GM21515 (cell line): ENCODE measurements around the gene PARP3.
"Not testable (repeated sequence)": the region's sequence is repeated elsewhere in the genome, so short reads cannot be mapped to it uniquely, and the experiment has no call there.

Source experiments
- ATAC-seq: cut with Tn5 transposase; IDR thresholded peaks from one replicate; pipeline ENCODE4 v1.9.1; 2021; ENCODE audit not compliant: unreplicated experiment

Gene PARP3

DNA sequence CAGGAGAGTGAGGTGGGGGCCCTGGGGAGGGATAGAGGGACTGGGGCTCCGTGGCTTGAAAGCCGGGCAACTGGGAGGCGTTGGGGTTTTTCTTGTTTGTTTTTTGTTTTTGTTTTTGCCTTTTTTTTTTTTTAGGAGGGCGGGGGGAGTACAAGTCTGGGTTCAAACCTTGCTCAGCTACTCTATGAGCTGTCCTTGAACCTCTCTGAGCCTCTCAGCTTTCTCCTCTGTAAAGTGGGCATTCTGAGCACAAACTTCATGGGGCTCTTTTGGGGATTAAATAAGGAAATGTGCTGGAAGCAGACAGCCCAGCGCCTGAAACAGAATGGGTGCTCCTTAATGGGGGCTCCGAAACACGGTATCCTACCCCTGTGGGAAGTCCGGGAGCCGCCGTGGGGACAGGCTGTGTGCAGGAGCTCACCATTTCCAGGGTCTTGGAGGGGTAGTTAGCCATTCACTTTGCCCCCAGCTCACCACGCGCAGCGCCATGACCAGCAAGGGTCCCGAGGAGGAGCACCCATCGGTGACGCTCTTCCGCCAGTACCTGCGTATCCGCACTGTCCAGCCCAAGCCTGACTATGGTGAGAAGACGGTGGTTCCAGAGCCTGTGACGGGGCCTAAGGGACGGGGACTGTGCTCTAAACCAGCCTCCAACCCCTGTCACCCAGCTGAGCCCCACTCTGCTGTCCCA is 41.6 kb downstream of the PARP3 start:
- no peak for ATAC-seq

DNA sequence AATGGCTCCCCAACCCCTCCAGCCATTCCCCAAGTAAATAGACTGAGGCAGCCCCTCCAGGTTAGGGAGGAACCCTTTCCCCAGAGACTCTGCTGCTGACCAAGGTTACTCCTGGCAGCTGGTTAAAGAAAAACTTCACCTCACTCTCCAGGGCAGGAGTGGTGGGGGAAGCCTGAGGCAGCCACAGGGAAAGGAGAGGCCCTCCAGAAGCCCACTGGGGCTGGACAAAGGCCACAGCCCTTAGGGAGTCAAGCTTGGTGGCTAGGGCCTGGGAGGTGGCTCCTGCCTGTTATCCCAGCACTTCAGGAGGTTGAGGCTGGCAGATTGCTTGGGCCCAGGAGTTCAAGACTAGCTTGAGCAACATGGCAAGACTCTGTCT is 42.1 kb downstream of the PARP3 start:
- no peak for ATAC-seq

DNA sequence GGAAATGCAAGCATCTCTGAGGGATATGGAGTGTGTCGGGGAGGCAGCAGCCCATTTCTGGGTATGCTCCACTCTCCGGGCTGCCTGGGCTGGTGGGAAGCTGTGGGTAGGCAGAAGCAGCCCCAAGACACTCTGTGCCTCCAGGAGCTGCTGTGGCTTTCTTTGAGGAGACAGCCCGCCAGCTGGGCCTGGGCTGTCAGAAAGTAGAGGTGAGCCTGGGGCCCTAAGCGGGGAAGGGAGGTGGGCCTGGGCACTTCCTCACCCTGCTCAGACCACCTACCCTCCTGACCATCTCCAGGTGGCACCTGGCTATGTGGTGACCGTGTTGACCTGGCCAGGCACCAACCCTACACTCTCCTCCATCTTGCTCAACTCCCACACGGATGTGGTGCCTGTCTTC is 42.9 kb downstream of the PARP3 start:
- no peak for ATAC-seq

DNA sequence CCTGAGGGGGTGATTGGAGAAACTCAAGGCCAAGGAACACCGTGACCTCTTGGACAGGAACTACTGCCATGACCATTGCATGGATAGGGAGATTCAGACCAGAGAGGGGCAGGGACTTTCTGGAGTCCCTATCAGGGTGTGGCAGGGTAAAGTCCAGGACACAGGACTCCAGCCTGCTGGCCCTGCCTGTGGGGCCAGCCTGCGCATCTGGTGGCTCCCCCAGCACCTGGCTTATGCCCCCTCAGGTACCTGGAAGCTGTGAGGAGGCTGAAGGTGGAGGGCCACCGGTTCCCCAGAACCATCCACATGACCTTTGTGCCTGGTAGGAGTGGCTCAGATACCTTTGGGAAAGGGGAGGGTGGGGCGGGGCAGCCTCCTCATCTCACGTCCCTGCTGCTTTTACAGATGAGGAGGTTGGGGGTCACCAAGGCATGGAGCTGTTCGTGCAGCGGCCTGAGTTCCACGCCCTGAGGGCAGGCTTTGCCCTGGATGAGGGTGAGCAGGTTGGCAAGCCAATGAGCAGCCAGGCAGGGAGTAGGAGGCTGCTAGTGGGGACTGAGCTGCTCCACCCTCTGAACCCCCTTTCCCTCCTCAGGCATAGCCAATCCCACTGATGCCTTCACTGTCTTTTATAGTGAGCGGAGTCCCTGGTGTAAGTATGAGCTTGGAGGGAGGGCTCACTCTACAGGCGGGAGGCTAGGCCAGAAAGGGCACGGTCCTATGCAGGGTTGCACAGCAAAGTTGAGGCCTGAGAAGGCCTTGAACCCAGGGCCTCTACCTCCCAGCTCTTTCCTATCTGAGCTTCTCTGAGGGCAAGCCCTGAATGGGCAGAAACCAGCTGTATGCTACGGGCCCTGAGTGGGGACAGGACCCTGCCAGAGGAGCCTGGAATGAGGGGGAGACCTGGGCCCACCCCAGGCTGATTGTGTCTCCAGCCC is 44.1 kb downstream of the PARP3 start:
- no peak for ATAC-seq

DNA sequence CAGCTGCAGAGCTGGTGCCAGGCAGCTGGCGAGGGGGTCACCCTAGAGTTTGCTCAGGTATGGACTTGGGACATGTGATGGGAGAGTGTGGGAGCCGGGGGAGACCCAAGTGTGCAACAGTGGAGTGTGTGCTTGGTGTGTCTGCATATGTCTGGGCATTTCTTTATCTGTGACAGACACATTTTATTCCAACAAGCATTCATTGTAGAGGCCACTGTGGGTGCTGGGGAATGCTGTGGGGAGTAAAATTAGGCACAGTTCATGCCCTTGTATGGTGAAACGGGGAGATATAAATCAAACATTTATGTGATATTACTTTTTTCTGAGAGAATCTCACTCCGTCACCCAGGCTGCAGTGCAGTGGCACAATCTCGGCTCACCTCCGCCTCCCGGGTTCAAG is 45.4 kb downstream of the PARP3 start:
- ATAC-seq: no peak

DNA sequence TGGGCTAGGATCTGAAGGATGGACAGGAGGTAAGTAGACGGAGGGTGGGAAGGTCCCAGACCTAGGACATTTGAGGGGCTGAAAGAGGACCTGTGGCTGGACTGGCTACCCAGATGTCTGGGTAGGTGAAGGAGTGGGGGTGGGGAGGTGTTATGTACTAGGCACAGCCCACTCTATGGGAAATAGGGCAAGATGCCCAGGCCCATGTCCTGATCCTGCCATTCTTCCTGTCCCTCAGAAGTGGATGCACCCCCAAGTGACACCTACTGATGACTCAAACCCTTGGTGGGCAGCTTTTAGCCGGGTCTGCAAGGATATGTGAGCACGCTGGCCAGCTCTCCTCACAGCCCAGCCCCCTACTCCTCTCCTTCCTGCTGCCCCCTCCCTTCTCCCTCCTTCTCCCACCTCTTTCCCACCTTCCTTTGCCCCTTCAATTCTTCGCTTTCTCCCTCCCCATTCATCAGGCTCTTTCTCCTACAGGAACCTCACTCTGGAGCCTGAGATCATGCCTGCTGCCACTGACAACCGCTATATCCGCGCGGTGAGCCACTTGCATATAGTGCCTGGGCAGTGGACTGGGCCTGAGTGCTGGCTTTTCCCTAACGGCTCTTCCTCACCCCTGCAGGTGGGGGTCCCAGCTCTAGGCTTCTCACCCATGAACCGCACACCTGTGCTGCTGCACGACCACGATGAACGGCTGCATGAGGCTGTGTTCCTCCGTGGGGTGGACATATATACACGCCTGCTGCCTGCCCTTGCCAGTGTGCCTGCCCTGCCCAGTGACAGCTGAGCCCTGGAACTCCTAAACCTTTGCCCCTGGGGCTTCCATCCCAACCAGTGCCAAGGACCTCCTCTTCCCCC is 46.4 kb downstream of the PARP3 start:
- ATAC-seq: no peak

DNA sequence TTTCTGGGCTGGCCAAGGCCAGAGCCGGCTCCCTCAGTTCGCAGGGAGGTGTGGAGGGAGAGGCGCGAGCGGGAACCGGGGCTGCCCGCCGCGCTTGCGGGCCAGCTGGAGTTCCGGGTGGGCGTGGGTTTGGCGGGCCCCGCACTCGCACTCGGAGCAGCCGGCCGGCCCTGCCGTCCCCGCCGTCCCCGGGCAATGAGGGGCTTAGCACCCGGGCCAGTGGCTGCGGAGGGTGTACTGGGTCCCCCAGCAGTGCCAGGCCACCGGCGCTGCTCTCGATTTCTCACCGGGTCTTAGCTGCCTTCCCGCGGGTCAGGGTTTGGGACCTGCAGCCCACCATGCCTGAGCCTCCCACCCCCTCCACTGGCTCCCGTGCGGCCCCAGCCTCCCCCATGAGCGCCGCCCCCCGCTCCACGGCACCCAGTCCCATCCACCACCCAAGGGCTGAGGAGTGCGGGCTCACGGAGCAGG is 48.4 kb downstream of the PARP3 start:
- ATAC-seq: not testable (repeated sequence)

DNA sequence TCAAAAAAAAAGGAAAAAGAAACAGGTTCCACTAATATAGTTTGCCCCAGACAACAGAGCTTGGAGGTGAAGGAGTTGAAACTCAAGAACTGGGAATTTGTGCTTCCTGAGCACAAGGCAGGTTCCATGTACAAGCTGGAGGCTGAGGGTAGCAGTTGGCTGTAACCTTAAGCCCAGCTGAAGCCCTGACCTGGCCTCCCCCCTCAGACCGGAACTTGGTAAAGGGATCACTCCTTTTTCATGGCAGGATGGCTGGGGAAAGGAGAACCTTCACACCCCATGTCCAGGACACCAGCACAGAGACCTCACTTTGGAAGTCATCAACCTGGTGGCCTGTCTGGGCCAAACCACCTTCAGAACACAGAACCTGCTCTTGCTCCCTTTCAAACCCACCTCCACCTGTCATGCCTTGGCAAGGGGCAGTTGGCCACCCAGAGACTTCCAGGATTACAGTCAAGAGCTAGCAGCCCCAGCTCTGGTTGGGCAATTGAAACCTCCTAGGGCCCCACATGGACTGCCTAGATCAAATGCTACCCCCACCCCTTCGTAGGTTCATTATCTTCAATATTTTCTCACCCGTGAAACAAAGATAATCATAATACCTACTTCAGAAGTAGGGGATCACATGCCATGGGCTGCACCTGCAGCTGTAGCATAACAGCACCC is 50.0 kb downstream of the PARP3 start:
- ATAC-seq: no peak

DNA sequence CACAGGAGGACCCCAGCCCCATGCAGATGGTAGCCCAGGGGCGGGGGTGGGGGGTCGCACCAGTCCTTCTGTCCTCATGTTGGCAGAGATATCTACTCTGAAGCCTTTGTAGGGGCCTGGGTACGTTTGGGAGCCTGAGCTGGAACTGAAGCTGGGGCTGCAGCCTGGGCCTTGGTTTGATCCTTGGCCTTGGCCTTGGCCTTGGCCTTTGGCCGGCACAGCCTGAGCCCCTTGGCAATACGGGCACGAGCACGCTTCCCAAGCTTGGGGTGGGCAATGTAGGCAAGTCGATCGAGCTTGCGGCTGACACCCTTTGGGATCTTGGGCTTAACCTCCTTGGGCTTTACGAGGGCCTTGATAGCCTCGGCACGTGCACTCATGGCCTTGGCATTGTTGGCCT is 51.5 kb downstream of the PARP3 start:
- not testable (repeated sequence) for ATAC-seq

DNA sequence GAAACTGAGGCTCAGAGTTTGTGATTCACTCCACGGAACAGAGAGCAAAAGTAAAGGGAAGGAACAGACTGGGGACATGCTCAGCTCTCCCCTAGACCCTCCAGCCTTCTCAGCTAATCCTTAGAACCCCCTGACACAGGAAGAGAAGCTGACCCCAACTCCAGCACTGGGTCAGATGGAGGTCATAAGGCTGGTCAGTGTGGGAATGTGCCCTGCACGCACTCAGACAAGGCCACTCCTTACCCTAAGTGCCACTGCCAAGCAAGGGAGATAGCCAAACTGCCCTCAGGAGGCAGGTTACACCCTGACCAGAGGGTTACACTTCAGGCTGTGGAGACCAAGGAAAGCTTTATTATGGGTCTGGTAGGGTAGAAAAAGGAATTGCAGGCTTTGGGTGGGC is 52.4 kb downstream of the PARP3 start:
- no peak for ATAC-seq

DNA sequence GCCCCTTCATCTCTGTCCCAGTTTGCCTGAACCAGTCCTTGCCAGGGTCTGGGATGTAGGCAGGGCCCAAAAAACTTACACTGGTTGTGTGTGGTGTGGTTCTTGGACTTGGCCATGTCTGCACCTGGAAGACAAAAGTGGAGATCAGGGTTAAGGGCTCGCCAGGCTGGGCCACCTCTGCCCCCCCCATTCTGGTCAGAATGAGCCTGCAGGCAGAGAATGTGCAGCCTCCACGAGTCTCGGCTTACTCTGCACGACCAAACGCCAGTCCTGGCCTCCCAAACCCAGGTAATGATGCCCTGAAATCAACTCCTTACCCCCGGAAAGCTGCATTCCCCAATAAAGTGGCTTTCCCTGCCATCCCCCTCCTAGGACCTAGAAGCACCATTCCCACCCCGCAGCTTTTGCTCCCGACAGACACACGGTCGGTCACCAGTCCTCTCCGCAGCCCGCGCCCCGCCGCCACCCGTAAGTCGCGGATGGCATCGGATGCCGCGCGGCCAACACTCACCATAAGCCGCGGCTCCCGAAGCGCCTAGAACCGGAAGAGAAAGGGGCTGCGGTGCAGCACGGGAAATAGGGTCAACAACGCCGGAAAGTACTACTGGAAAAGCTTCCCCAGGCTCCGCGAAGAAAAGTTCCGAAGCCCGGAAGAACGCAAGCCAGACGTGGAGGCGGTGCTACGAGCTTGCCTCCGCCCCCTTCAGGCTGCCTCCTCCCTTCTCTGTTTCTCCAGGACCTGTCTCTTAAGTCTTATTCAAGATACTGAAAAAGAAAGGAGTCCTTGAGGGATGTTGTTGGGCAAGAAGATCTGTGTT is 53.4 kb downstream of the PARP3 start, which contains the start of gene RPL29:
TSS of gene RPL29 (minus strand) at position 550 of the 818 bp plus-strand sequence. CDS start at position 116, 434 bp downstream.
- ATAC-seq: peak; percentile 83

DNA sequence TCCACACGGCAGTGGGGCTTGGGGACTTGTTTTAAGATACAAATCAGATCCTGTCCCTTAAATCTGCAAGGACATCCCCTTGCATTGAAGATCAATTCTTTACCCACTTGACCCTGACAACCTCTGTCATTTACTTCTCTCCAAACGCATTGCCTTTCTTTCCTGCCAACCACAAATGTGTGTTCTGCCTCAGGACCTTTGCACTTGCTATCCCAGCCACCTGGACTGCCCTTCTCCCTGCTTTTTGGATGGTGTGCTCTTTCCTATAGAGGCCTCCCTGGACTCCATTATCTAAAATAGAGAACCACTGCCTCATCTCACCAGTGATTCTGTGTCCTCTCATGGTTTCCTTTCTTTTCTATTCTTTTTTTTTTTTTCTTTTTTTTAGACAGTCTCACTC is 55.0 kb downstream of the PARP3 start:
- no peak for ATAC-seq

DNA sequence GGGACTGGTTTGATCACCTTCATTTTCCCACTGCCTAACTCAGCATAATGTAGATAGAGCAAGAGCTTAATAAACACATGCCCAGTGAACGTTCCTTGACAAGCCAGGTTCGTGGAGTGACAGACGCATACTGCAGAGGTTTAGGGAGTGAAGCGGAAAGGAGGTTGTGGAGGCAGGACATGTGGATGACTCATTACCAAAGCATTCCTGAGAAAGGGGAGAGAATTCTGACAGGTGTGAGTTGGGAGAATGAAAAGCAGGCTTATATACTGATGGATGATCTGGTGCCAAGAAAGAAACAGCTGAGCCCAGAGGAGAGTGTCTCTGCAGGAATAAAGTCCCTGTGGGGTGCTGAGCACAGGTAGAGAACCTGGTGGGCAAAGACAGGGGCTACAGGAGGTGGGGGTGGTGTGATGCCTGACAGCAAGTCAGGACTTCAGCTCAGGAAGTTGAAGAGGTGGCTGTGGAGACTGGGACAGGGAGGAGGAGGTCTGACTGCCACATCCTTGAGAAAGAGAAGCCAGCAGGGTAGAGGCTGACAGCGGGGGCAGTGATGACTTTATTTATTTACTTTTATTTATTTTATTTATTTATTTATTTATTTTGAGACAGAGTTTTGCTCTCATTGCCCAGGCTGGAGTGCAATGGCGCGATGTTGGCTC is 55.9 kb downstream of the PARP3 start:
- no peak for ATAC-seq
